GM19035 (cell line): ENCODE results near the gene PIK3R1.
"Not testable (repeated sequence)": the region's sequence is repeated elsewhere in the genome, so short reads cannot be mapped to it uniquely, and the experiment has no call there.

Source experiments
- ATAC-seq: cut with Tn5 transposase; IDR thresholded peaks from one replicate; pipeline ENCODE4 v1.9.1; 2021; ENCODE audit not compliant: unreplicated experiment

PIK3R1 gene

GRCh38 chr5:68225188-68225910 lies 9.8 kb downstream of the PIK3R1 start:
- no peak for ATAC-seq

- ATAC-seq = no peak
Measured at GRCh38 chr5:68225911-68226545, 10.5 kb downstream of the PIK3R1 start.

- ATAC-seq = no peak
Measured at GRCh38 chr5:68226546-68227073, 11.1 kb downstream of the PIK3R1 start.

- no peak for ATAC-seq
Measured at GRCh38 chr5:68227532-68228160, 12.1 kb downstream of the PIK3R1 start.

- ATAC-seq = no peak
Measured at GRCh38 chr5:68229416-68229815, 13.9 kb downstream of the PIK3R1 start.

- ATAC-seq = no peak
Measured at GRCh38 chr5:68230285-68230684, 14.7 kb downstream of the PIK3R1 start.

GRCh38 chr5:68231414-68232076 lies 16.0 kb downstream of the PIK3R1 start:
- no peak for ATAC-seq

GRCh38 chr5:68232277-68232676 lies 16.7 kb downstream of the PIK3R1 start:
- ATAC-seq = no peak

- ATAC-seq = no peak
Measured at GRCh38 chr5:68233075-68233474, 17.5 kb downstream of the PIK3R1 start.

GRCh38 chr5:68235229-68235628 lies 19.7 kb downstream of the PIK3R1 start:
- ATAC-seq = not testable (repeated sequence)

- ATAC-seq = no peak
Measured at GRCh38 chr5:68237715-68238114, 22.2 kb downstream of the PIK3R1 start.

- ATAC-seq = peak; percentile 63
Measured at GRCh38 chr5:68239487-68239886, 23.9 kb downstream of the PIK3R1 start.

- ATAC-seq = peak; percentile 63
Measured at GRCh38 chr5:68240202-68240601, 24.6 kb downstream of the PIK3R1 start.

GRCh38 chr5:68240771-68241170 lies 25.2 kb downstream of the PIK3R1 start:
- no peak for ATAC-seq

- no peak for ATAC-seq
Measured at GRCh38 chr5:68242743-68243142, 27.2 kb downstream of the PIK3R1 start.

GRCh38 chr5:68243251-68243650 lies 27.7 kb downstream of the PIK3R1 start:
- ATAC-seq = no peak

GRCh38 chr5:68243681-68244080 lies 28.1 kb downstream of the PIK3R1 start:
- ATAC-seq = no peak

- ATAC-seq = no peak
Measured at GRCh38 chr5:68245319-68245718, 29.8 kb downstream of the PIK3R1 start.

GRCh38 chr5:68246802-68247201 lies 31.2 kb downstream of the PIK3R1 start:
- ATAC-seq = no peak

- ATAC-seq = no peak
Measured at GRCh38 chr5:68247627-68248026, 32.1 kb downstream of the PIK3R1 start.

- no peak for ATAC-seq
Measured at GRCh38 chr5:68248896-68249295, 33.3 kb downstream of the PIK3R1 start.
